COLO668 (cell line): ENCODE measurements around the gene FGFR3.
"Not testable (repeated sequence)": the region's sequence is repeated elsewhere in the genome, so short reads cannot be mapped to it uniquely, and the experiment has no call there.

Experiments
- DNase-seq: peaks from one replicate; lab custom pipeline; 2025; ENCODE audit not compliant: unreplicated experiment; lab: John Stamatoyannopoulos, UW

Gene FGFR3

GRCh38 chr4:1836650-1837049 lies 43.6 kb downstream of the FGFR3 start:
- no peak for DNase-seq

DNA sequence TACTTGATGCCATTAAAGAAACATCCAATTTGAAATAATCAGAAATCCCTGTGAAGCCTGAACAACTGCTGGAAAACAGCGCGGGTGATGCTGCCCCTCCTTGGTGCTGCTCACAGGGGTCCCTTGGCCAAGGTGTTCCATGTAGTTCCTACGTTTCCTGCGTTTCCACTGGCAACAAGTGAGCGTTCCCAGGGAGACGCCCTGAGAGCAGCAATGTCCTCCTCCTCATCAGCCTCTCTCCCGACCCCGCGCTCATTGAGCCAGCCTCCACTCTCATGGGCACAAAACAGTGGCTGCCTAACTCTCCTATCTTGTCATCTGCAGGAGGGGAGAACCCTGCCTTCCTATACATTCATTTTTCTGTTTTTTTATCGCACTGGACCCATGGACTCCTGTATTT lies 44.0 kb downstream of the FGFR3 start:
- no peak for DNase-seq

- DNase-seq, result no peak
These were observed 46.2 kb downstream of the FGFR3 start for GRCh38 chr4:1839282-1839681.

GRCh38 chr4:1841201-1841886 lies 48.3 kb downstream of the FGFR3 start:
- DNase-seq, result no peak

- no peak for DNase-seq
These were observed 48.8 kb downstream of the FGFR3 start for GRCh38 chr4:1841887-1842210.

- no peak for DNase-seq
These were observed 49.3 kb downstream of the FGFR3 start for GRCh38 chr4:1842339-1842895.

GRCh38 chr4:1842993-1843448 lies 49.9 kb downstream of the FGFR3 start:
- DNase-seq, result no peak

GRCh38 chr4:1843852-1844251 lies 50.8 kb downstream of the FGFR3 start:
- no peak for DNase-seq

DNA sequence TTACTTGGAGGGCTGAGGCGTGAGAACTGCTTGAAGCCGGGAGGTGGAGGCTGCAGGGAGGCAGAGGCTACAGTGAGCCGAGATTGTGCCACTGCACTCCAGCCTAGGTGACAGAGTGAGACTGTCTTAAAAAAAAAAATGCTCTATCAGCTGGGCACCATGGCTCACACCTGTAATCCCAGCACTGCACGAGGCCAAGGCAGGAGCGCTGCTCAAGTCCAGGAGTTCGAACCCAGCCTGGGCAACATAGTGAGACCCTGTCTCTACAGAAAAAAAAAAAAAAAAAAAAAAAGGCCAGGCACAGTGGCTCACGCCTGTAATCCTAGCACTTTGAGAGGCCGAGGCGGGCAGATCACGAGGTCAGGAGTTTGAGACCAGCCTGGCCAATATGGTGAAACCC lies 51.5 kb downstream of the FGFR3 start:
- not testable (repeated sequence) for DNase-seq

GRCh38 chr4:1846580-1846979 lies 53.5 kb downstream of the FGFR3 start:
- DNase-seq, result no peak

- DNase-seq, result no peak
These were observed 57.2 kb downstream of the FGFR3 start for GRCh38 chr4:1850276-1850675.

DNA sequence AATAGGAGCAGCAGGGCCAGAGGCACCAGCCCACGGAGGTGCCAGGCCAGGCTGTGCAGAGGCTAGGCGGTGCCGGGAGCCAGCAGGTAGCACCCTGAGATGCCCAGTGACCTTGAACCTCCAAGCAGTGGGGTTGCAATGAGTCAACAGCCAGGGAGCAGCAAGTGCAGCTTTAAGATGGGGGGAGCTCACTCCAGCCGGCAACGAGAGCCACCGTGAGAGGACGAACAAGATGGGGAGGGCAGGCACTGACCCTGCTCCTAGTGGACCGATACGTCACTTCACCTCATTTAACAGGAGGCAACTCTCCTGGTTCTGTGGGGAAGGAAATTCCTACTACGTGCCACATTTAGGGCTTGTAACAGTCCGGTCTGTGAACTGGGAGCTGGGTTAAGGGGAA lies 58.1 kb downstream of the FGFR3 start:
- DNase-seq, result no peak

DNA sequence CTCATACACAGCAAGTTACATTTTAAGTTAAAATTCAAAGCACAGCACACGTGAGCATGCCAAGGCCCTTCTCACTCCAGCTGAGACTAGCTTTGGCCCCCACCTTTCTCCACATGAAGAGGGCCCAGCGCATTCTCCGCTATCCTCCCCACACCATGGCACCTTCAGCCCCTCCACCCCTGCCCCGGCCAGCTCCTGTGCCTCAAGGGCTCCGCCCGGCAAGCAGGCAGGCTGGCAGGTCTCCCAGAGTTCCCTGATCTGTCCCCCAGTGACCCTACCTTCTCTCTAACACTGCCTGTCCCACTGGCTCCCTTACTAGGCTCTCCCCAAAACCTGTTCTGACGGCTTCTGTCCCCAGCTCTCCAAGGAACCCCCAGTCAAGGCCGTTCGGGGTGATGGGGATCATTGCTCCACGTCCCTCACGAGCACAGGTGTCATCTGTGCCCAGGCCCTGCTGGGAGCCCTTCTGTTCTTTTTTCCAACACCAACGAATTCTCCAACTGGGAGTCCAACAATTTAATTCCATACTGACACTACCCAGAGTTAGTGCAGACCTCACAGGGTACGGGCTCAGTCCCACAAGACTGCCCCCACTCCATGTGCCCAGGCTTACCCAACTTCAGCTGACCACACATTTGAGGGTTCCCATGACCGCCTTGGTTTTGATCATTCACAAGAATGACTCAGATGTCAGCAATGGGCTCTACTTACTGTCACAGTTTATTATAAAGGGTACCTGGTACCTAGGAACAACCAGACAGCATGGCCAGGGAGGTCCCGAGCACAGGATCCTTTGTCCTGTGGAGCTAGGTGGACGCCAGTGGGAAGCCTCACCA lies 58.7 kb downstream of the FGFR3 start:
- DNase-seq, result no peak

DNA sequence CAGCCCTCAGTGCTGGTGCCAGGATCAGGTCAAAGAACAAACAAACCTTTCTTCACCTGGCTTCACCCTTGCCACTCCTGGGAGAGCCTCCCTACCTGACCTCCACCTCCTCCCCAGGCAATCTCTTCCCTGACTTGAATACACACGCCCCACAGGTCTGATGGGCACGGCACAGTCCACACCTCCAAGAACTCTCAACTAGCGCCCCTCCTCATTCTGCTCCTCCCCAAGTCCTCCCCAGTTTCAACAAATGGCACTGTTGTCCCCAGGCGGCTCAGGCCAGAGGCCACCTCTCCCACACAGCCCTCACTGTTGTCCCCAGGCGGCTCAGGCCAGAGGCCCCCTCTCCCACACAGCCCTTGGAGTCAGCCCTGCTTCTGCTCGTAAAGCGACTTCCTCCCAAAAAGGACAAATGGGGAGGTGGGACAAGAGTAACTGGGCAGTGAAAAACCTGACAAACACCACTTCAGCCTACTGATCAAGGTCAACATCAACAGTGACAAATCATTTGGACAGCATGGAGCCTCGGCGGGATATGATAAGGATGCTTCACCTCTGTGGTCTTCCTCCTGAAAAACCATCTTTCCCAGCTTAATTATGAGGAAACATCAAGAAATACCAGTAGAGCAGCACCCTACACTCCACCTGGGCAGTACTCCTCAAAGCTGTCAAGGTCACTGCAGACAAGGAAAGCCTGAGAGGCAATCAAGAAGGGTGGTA lies 60.0 kb downstream of the FGFR3 start:
- DNase-seq, result no peak

DNA sequence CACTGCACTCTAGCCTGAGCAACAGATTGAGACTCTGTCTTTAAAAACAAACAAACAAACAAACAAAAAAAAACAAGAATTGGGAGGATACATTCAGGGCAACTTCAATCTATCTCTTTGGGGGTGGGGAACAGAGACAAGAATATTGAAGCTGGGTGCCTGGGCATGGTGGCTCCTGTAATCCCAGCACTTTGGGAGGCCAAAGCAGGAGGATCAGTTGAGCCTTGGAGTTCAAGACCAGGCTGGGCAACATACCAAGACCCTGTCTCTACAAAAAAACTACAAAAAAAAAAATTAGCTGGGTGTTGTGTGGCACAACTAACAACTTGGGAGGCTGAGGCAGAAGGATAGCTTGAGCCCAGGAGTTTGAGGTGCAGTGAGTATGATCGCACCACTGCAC lies 61.7 kb downstream of the FGFR3 start:
- no peak for DNase-seq

GRCh38 chr4:1855333-1856070 lies 62.4 kb downstream of the FGFR3 start:
- peak; percentile 34 for DNase-seq

DNA sequence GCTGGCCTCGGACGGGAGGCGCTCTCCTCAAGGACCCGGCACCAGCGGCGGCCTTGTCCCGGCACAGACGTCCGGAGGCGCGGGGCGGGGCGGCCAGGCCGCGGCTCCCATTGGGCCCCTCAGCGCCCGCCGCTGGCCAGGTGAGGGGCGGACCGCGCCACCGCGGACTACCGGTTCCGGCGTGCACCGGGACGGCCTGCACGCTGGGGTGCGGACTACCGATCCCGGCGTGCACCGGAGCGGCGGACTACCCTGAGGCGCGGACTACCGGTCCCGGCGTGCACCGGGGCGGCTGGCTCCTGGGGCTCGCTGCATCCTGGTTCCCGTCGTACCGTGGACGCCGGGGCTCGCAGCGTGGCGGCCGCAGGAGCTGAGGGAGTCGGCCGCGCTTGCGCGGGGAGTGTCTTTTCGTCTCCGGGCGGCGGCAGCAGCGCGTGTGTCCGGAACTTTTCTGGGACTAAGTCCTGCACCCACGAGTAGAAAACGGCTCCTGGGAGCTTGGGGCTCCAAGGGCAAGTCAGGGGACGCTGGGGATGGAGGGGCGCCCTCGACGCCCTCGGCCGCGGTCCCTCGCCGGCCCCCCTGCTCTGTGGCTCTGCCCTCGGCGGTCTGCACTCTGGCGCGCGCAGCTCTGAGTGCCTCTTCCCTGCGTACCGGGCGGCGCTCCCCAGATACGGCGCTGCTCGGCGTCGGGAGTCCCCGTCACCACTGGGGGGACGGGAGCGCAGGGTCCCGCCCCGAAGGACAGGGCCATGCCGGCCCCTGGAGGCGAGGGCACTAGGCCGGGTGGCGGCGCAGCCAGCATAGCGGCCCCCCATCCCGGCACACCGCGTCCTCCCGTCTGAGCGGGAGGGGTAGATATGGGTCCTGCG lies 63.2 kb downstream of the FGFR3 start, which contains the start of gene LETM1:
LETM1 (minus strand) TSS at position 86 of the 872 bp plus-strand sequence. CDS start 206 bp downstream, outside the sequence.
- DNase-seq, result peak; percentile 98

- DNase-seq, result peak; percentile 24
These were observed 64.0 kb downstream of the FGFR3 start for GRCh38 chr4:1856943-1857699.

DNA sequence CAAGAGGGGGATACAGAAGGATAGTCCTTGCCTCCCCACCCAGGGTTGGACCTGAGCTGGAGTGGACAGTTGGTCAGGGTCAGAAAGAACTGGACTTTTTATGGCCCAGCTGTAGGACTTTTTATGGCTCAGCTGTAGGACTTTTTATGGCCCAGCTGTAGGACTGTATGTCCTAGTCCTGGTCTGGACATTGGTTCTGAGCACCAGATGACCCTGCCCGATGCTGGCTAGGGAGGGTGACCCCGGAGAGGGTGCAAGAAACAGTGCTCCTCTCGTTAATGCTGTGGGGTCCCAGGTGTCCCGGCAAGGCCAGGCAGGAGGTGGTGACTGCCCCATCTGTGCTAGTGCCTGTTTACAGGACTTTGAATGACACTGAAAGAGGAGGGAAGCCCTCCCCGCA lies 64.8 kb downstream of the FGFR3 start:
- no peak for DNase-seq
